Sciatic nerve (tissue), 2 donors: Measurements from ENCODE around the gene UBE2G2. TPM values are rescaled to one million over a fixed set of nuclear protein-coding genes. Genes with fewer than 3 reads are reported as not detected.

Experiments
- ATAC-seq: fragments of 200-7000 bp; cut with Tn5 transposase; one replicate; pipeline ENCODE4 v1.9.1; 2020; ENCODE audit warnings: mild to moderate bottlenecking, moderate library complexity
- DNase-seq: peaks from one replicate; pipeline ENCODE4 v3.0.0-alpha.2; 2020; ENCODE audit warnings: low spot score
- intact Hi-C: fragments of 100-400 bp; cut with DNase I; formaldehyde crosslinking; loops from one replicate; pipeline ENCODE4 v1.14.2; 2022
- total RNA-seq: library from RNA; stranded (reverse); fragmentation: NEBNext Ultra II Directional; extraction: Animal tissue kit (Norgen Biotek cat#: 25700); gene quantifications from one replicate; pipeline ENCODE4 v1.2.1, GENCODE V29; 2021
- donor health status: DM: no; HTN: no; CAD: no.
- donor health status: DM: no; HTN: no; CAD: no.

The UBE2G2 gene
- total RNA-seq, 1 donor from 2014 or later, result 78.0 TPM

- intact Hi-C loops, result loop anchor here (10.0 kb wide), 1 partner anchor 281 kb away; no protein-coding TSS in a partner anchor
- DNase-seq (no peak), ATAC-seq (no peak)
These were observed 6.3 kb downstream of the UBE2G2 start for GRCh38 chr21:44795342-44795741.

GRCh38 chr21:44793592-44794374 lies 7.8 kb downstream of the UBE2G2 start:
- intact Hi-C loops, result loop anchor here (10.0 kb wide), 1 partner anchor 279 kb away; no protein-coding TSS in a partner anchor
- DNase-seq (no peak), ATAC-seq (no peak)

- ATAC-seq (peak; percentile 92), DNase-seq (peak; percentile 68)
- intact Hi-C loops, result loop anchor here (10.0 kb wide), 1 partner anchor 278 kb away; no protein-coding TSS in a partner anchor
These were observed 8.7 kb downstream of the UBE2G2 start for GRCh38 chr21:44792702-44793591.

- DNase-seq, result no peak
- intact Hi-C loops, result loop anchor here (10.0 kb wide), 1 partner anchor 277 kb away; no protein-coding TSS in a partner anchor
- no peak for ATAC-seq
These were observed 9.6 kb downstream of the UBE2G2 start for GRCh38 chr21:44791993-44792392.

GRCh38 chr21:44791246-44791645 lies 10.4 kb downstream of the UBE2G2 start:
- DNase-seq (no peak), ATAC-seq (no peak)
- intact Hi-C loops, result loop anchor here (10.0 kb wide), 1 partner anchor 276 kb away; no protein-coding TSS in a partner anchor

GRCh38 chr21:44790368-44790767 lies 11.3 kb downstream of the UBE2G2 start:
- intact Hi-C loops, result loop anchor here (10.0 kb wide), 1 partner anchor 276 kb away; no protein-coding TSS in a partner anchor
- DNase-seq (no peak), ATAC-seq (no peak)

- no peak for ATAC-seq
- intact Hi-C loops, result loop anchor here (10.0 kb wide), 1 partner anchor 275 kb away; no protein-coding TSS in a partner anchor
- no peak for DNase-seq
These were observed 11.7 kb downstream of the UBE2G2 start for GRCh38 chr21:44789880-44790279.

GRCh38 chr21:44785620-44786335 lies 15.8 kb downstream of the UBE2G2 start:
- ATAC-seq (no peak), DNase-seq (no peak)
- intact Hi-C loops, result no loop called here

GRCh38 chr21:44784810-44785209 lies 16.8 kb downstream of the UBE2G2 start:
- intact Hi-C loops, result no loop called here
- ATAC-seq, result no peak

GRCh38 chr21:44783020-44783696 lies 18.5 kb downstream of the UBE2G2 start:
- ATAC-seq, result no peak
- DNase-seq, result no peak
- intact Hi-C loops, result no loop called here

More at GRCh38 chr21:44784810-44785209, 16.8 kb downstream of the UBE2G2 start:
- no peak for DNase-seq

- no peak for ATAC-seq
- intact Hi-C loops, result no loop called here
- DNase-seq, result no peak
These were observed 20.7 kb downstream of the UBE2G2 start for GRCh38 chr21:44780767-44781459.

GRCh38 chr21:44780137-44780502 lies 21.5 kb downstream of the UBE2G2 start:
- no peak for ATAC-seq
- DNase-seq, result no peak
- intact Hi-C loops, result no loop called here

- intact Hi-C loops, result no loop called here
These were observed 22.0 kb downstream of the UBE2G2 start for GRCh38 chr21:44779417-44780136.

GRCh38 chr21:44778983-44779382 lies 22.6 kb downstream of the UBE2G2 start:
- intact Hi-C loops, result no loop called here
- ATAC-seq, result no peak
- no peak for DNase-seq

More at GRCh38 chr21:44779417-44780136, 22.0 kb downstream of the UBE2G2 start:
- DNase-seq (no peak), ATAC-seq (no peak)

- DNase-seq (no peak), ATAC-seq (no peak)
- intact Hi-C loops, result no loop called here
These were observed 23.1 kb downstream of the UBE2G2 start for GRCh38 chr21:44778499-44778911.

GRCh38 chr21:44778094-44778493 lies 23.5 kb downstream of the UBE2G2 start:
- DNase-seq, result no peak
- ATAC-seq, result no peak
- intact Hi-C loops, result no loop called here

GRCh38 chr21:44774972-44775371 lies 26.6 kb downstream of the UBE2G2 start:
- DNase-seq, result no peak
- no peak for ATAC-seq
- intact Hi-C loops, result no loop called here
